Measurements from ENCODE around the gene SIX5. TPM values are rescaled to one million over a fixed set of nuclear protein-coding genes. Genes with fewer than 3 reads are reported as not detected.

The SIX5 gene
- total and polyA plus RNA-seq, 9 of the 15 experiments (the other 6 are each of a cell fraction or from before 2014, with no cell fraction given) = 1.4 to 17.2 (median 7.4) TPM; not detected in 2

DNA sequence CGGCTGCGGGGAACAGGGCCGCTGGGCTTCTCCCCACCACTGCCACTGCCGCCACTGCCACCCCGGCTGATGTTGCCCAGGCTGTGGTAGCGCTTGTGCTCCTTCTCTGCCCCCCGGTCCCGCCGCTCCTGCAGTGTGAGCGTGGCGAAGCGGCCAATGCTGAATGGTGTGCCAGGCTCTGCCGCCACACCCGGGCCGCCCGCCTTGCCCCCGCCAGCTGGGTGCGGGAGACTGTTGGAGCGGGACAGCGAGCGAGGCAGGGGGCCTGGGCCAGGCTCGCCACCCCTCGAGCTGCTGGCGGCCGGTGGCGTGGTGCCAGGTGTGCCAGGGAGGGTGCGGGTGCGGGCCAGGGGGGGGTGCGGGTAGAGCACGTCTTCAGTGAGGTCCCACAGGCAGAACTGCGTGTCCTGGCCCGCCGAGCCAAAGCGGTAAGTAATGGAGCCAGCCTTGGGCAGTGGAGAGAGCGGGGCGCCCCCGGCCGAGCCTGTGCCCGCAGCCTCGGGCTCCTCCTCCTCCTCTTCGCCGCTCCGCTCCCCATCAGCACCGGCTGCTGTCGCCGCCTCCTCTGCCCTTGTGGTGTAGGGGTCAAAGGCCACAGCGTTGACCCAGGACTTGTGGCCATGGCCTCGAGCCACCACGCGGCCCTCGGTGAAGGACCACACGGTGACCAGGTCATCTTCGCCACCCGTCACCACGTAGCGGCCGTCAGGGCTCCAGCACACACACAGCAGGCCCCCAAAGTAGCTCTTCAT lies 16.9 kb upstream of the SIX5 start (continued):
- peak; percentile 13 for TF ChIP-seq RBM22 (IDR thresholded peaks at IDR 0.05; ENCODE audit: low read depth, low read length, poor library complexity, severe bottlenecking)
- TF ChIP-seq RBFOX2 (IDR thresholded peaks at IDR 0.05; ENCODE audit: low read depth, low read length) = peak; percentile 41

GRCh38 chr19:45785097-45785496 lies 16.0 kb upstream of the SIX5 start:
- Histone ChIP-seq H3K9me3 (replicated peaks; ENCODE audit: control insufficient read depth, insufficient read depth, low read depth, low read length) (no peaks in the 10 kb centered on the region), H3K27me3 (ENCODE audit: control insufficient read depth in 2 of 2, insufficient read depth in 2 of 2, low read length in 2 of 2) (no peaks in the 10 kb centered on the region), H3K9ac (ENCODE audit: insufficient read depth in 1 of 2, low read depth in 2 of 2, low read length in 2 of 2) (peak overlapping the region in 1 of 2 experiments; percentile 29; a peak in 1 of 4 replicates), H4K20me1 (replicated peaks; ENCODE audit: control insufficient read depth, insufficient read depth, low read length) (0 out of 2 replicates have a peak, but pooled peaks cover 7% of the 10 kb centered on the region), H3K79me2 (ENCODE audit: control insufficient read depth, insufficient read depth, low read length) (no peaks in the 10 kb centered on the region), H3K4me2 (ENCODE audit: insufficient read depth, low read length) (no peak overlapping the region), H3K36me3 (ENCODE audit: control insufficient read depth, insufficient read depth, low read length) (peaks cover 48% of the 10 kb centered on the region; the same call in 2 of the 3 replicates), H3K9me1 (ENCODE audit: control insufficient read depth, insufficient read depth, low read length) (peaks cover 4% of the 10 kb centered on the region), H3K4me1 (replicated peaks in 1 of 2; ENCODE audit: control insufficient read depth in 2 of 2, insufficient read depth in 2 of 2, low read length in 2 of 2) (peaks cover 11 to 48% of the 10 kb centered on the region in 2 experiments), H3K4me3 (no peak overlapping the region), H2AFZ (ENCODE audit: low read depth, low read length) (no peak overlapping the region), H3K27ac (ENCODE audit: extremely low read depth, low read depth, low read length) (no peak overlapping the region)
- WGBS (ENCODE audit: insufficient coverage, low coverage, missing lambda C conversion rate) = 65% methylated on average over 5 of the region's 5 CpGs
- POLR2A ChIA-PET = interaction anchor here (7.7 kb wide), 1 partner anchor 14 kb away, joined by 70 read pairs; the partner anchor contains the start of gene SIX5
- ATAC-seq (no peak), FAIRE-seq (no peak), DNase-seq (ENCODE audit: extremely low read depth in 1 of 4, low spot score in 3 of 4) (no peak)
- in situ Hi-C loops (cut with MboI) (no loop called here), intact Hi-C loops (cut with micrococcal nuclease) (no loop called here)
- CTCF ChIA-PET (ENCODE audit: low intra/inter-chr PET ratio) = no interaction called here
- no TSS peak for BruUV-seq (replicated peaks)
- TF ChIP-seq SMAD2 (IDR thresholded peaks at IDR 0.05; ENCODE audit: low read depth, low read length) (no peak), DDX20 (tag; IDR thresholded peaks at IDR 0.05; ENCODE audit: low read depth) (no peak), POLR2AphosphoS5 (IDR thresholded peaks at IDR 0.05; ENCODE audit: control insufficient read depth, insufficient read depth, low read depth, low read length) (0 out of 2 replicates have a peak, but pooled peaks have one; percentile 24), GMEB1 (CRISPR knock-in tag; IDR thresholded peaks at IDR 0.05) (no peak)
